Left kidney (tissue), 2 donors: ENCODE results near the gene EVPL. TPM values are rescaled to one million over a fixed set of nuclear protein-coding genes. Genes with fewer than 3 reads are reported as not detected.
"Not testable (repeated sequence)": the region's sequence is repeated elsewhere in the genome, so short reads cannot be mapped to it uniquely, and the experiment has no call there.

Experiments used
- DNase-seq: peaks from one replicate; pipeline ENCODE4 v3.0.0-alpha.2; 2013
- polyA plus RNA-seq: library from polyadenylated mRNA; unstranded; fragments of 120-200 nt; gene quantifications from one replicate; pipeline ENCODE4 v1.2.1, GENCODE V29; 2013; ENCODE audit not compliant: insufficient read length

Gene EVPL
- polyA plus RNA-seq, 1 donor: 19.8 TPM

DNA sequence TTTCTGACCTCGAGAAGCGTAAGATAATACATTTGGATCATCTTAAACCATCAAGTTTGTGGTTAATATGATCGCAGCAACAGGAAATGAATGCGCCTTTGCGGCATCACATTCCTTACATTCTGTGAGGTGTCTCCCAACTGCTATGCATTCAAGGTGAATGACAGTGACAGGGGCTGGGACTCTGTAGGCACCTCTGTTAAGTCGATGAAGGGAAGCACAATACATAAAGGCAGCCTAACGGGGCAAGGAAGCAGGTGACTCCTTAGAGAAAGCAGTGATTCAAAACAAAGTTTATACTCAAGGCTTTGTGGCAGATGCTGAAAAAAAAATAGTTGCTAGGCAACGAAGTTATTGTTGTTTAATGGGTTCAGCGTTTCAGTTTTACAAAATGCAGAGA lies 21.6 kb upstream of the EVPL start:
- no peak for DNase-seq

DNA sequence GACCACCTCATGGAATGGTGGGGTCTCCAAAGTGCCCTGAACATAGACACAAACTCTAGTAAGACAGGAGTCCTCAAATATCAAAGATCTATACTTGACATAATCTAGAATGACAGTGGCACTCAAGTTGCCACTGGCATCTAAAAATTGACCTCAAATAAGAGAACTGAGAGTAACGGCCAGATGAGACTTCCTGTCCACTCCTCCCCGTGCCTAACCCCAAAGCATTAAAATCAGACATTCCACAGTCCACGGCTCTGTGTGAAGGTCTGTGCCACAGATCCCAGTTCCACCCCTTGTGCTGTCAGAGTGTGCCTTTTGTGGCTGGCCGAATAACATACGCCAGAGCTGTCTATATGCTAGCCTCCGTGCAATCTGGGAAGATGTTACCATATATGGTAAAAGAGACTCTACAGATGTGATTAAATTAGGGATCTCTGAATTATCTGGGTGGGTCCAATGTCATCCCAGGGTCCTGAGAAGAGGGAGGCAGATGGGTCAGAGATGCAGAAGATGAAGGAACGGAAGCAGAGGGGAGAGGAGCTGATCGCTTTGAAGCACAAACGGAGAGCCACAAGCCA lies 21.0 kb upstream of the EVPL start:
- DNase-seq: no peak

DNA sequence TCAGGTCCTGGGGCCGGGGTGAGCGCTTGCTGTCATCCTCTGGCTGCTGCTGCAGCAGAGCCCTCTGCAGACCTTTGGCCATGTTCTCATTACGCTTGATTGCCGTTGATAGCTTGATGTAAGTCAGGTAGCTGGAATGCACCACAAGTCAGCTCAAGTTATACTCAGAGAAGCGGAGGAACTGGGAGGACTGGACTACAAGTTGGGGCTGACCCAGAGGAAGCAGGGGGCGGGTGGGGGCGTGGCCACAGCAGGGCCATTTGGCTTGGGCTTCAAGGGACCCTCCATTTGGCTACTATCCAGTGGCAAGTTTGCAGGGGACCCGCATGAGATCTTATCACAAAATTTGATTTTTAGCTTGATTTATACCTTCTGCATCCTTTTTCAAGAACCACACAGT lies 19.0 kb upstream of the EVPL start:
- DNase-seq: no peak

DNA sequence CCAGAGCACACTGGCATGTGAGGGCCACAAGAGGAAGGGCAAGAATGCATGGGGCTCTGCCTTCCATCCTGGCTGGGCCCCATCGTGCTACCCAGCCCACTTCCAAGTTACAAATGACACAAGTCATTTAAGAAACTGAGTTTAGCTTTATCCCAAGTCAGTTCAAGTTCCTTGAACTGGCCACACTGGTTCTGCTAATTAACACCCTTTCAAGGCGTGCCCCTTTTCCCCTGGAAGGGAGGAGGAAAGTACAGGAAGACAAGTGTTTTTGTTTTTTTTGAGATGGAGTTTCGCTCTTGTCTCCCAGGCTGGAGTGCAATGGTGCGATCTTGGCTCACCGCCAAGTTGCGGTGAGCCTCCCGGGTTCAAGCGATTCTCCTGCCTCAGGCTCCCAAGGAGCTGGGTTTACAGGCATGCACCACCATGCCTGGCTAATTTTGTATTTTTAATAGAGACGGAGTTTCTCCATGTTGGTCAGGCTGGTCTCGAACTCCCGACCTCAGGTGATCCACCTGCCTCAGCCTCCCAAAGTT lies 17.4 kb upstream of the EVPL start:
- DNase-seq: not testable (repeated sequence)

DNA sequence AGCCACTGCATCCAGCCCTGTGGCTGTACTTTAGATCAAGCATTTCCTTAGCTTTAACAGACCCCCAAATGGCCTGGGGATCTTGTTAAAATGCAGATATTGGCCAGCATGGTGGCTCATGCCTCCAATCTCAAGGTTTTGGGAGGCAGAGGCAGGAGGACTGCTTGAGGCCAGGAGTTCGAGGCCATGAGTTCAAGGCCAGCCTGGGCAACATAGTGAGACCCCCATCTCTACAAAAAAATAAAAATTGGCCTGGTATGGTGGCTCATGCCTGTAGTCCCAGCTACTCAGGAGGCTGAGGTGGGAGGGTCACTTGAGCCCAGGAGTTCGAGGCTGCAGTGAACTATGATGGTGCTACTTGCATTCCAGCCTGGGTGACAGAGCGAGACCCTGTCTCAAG lies 15.8 kb upstream of the EVPL start:
- DNase-seq: not testable (repeated sequence)

DNA sequence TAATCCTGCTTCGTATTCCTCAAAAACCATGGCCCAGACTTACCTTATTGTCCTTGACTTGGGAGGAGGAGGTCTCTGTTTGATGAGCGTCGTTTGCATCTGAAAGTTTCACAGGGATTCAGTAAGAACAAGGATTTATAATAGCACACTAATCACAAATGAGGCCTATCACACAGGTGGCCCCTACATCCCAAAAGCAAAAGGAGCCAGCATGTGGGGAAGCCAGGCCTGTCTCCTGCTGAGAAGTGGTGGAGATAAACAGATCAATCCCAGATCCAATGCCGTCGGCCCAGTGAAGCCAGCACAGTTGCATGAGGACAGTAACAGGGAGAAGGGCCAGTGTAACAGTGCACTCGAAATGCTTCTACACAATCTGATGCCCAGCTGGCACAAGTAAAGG lies 13.3 kb upstream of the EVPL start:
- no peak for DNase-seq

DNA sequence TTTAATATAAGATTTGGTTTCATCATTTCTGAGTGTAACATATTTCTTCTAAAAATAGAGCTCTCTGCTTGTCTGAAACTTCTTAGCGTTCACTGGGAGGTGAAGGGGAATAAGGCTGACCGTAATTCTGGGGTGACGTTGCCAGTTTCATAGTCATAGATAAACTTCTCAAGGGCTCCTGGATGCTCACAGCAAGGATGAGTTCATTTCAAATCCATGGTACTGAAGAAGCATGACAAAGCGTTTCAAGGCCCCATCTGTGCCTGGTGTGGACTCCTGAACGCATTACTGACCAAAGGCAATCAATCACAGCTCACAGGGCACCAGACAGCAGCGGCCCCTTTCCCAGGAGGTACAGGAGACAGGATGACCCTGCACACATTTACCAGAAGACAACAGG lies 12.0 kb upstream of the EVPL start:
- no peak for DNase-seq

DNA sequence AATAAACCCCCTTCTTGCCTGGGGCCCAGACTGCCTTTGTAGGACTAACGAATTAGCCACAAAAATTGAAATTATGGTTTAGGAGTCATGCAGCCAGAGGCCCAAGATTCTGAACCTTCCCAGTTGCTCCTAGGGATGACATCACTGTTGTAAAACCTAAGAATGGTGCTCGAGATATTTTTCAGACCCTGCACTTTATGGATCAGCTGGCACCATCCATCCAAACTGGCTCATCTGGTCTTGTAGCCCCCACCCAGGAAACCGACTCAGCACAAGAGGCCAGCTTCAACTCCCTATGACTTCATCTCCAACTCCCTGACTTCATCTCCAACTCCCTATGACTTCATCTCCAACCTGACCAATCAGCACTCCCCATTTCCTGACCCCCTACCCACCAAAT lies 10.9 kb upstream of the EVPL start:
- no peak for DNase-seq

DNA sequence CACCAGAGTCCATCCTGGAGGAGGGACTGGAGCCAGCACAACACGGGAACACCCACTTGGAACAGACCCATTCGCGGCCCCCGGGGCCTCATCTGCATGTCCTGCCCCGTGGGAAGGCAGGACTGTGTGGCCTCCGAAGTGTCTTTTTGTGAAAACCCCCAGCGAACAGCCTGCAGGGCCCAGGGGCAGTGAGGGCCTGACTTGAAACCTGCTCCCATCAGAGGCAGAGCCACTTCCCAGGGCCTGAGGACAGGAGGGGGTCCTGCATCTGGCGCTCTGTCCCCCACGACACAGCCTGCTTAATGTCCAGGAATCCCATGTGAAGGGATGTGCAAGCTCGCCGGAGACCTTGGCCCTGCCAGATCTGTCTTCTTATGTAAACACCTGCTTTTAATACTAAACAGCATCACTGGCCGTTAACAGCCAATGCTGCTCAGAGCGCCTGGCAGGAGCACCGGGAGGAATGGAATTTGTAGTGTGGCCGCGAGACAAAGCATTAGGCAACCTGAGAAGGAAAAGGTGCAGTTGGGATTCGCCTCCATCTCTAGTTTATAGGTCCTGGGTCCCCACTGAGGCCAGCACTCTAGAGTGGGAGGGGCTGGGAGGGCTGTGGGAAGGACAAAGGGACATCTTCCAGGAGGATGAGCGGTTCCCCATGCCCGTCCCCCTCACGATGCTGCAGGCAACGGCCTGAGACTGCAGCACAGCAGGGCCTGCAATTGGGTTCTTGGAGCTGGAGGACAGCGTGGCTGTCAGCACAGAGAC lies 9.6 kb upstream of the EVPL start:
- no peak for DNase-seq

DNA sequence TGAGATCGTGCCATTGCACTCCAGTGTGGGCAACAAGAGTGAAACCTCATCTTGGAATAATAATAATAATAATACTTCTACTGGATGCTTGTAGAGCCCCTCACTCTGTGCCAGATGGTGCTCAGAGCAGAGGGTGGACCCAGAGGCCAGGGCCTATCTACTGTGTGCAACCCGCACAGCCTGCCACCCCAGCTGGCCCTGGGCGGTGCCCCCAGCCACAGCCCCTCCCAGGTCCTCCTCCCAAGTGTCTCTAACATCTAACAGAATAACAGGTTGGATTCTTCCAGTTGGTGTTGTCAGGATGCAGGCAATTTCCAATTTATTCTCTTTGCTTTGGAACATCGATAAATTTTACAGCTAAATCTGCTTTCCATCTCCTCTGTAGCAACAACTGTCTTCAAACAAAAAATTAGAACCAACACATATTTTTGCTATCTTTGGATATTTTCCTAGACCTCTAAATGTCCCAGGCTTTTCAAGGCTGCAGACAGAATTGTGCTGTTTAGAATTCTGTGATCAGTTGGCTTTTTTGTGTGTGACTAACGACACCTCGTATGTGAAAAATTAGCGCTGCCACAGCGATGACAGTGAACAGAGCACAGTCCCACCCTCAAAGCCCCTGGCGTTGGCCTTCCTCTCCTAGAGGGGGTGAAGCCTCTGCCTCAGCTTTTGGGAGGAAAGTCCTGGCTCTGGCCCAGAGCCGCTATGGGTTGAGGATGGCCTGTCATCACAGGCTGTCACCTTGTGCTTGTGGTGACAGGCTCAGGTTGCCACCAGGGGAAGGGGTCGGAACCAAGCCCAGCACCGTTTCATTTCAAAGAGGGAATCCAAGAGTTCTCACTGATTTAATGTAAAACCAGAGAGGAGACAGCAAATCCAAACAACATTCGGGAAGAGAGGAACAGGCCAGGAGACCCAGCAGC lies 7.6 kb upstream of the EVPL start:
- DNase-seq: no peak

DNA sequence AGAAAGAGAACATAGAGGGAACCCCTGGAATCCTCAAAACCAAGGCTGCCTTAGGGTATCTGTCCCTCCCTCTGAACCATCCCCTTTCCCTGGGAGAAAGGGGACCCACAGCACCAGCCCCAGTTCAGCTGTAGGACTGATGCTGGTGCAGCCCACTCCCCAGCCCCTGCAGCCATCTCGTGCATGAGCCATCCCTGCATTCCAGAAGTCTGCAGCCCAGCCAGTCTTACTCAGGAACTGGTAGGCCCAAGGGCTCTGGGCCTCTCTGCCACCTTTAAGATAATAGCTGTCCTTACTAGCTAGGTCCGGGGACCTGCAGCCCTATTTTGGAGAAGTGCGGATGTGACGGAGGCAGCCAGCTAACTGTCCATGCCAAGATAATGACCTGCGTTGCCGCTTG lies 6.0 kb upstream of the EVPL start:
- no peak for DNase-seq

DNA sequence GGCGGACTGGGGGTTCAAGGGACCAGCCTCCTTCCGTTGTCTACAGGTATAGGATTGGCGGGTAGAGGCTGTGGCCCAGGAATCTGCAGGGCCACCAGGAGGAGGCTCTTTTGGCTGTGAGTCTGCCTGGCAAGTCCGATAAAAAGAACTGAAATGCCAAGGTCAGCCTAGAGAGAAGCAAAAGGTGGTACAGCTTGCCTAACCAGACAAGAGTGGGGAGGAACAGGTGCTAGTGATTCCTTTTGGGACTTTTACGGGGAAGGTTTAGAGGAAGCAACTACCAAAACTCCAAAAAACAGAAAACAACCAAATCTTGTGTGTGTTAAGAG lies 5.6 kb upstream of the EVPL start:
- no peak for DNase-seq

DNA sequence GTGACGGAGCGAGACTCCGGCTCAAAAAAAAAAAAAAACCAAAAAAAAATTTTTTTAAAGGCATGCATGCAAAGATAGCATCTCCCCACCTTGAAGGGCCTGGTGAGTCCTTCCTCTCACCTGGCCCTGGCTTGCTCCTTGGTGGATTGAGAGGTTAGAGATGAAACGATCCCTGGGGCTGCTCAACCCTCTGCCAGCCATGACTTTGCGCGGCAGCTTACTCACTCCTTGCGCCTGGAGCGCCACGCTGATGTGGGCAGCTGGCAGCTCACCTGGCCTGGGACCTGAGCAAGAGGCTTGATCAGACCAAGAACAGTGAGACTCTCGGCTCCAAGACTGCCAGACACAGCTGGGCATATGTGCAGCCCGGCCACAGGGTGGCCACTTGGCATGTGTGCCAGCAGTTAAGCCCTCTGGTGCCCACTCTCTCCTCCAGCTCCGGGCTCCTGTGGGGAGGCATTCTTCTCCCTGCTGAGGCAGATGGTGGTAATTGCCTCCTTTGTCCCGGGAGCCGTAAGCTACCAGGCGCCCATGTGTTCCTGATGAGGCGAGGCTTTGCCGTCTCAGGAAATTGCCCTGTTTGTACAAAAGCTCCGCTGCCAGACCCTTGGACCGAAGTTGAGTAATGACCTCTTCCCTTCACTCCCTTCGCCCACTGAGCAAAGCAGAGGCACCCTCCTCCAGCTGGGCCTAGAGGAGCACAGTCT lies 5.1 kb upstream of the EVPL start:
- no peak for DNase-seq

DNA sequence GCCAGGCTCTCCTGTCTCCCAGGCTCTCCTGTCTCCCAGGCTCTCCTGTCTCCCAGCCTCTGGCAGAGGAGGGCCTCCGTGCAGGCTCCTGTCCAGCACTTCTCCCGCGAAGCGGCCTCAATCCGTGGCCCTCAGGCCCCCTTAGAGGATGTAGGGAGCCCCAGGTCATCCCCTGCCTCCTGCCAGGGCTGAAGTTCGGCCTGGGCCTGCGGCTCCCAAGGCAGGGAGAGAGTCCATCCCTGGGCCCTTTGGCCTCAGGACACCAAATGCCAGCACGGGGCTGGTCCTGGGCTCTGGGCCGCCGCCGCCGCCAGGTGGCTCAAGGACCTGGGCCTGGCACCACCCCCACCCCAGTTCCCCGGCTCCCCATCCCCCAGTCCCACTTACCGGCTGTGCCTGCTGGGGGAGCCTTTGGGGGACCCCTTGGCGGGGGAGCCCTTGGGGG lies 370 bp downstream of the EVPL start:
- no peak for DNase-seq

DNA sequence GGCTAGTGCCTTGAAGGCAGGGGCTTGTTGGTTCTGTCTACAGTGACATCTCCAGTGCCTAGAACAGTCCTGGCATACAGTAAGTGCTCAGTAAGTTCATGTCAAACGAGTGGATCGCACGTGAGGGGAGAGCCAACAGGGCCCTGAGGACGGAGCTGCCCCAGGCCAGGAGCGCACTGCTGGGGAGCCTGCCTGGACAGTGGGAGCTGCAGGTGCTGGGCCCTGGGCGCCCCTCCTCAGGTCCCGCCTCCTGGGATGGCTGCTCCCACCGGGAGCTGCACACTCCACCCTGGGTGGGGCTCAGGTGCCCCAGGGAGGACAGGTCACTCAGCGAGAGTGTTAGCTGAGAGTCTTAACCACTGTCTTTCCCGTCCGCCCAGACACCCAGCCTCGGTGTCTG lies 1.8 kb downstream of the EVPL start:
- DNase-seq: no peak

DNA sequence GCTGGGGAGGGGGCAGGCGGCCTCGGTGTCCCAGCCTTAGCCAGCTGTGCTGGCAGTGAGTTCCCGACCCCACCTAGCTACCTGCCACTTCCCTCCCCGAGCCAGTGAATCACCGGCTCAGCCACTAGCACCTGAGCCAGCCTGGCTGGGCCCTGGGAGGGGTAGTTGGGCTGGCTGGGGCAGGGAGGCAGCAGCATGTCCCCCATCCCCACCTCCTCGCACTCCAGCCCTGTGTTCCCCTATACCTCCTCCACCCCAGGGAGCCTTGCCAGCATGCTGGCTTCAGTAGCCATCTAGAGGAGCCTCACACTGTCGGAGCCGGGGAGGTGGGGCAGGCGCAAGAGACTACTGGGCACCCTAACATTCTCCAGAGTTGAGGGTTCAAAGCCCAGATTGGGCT lies 2.8 kb downstream of the EVPL start:
- no peak for DNase-seq

DNA sequence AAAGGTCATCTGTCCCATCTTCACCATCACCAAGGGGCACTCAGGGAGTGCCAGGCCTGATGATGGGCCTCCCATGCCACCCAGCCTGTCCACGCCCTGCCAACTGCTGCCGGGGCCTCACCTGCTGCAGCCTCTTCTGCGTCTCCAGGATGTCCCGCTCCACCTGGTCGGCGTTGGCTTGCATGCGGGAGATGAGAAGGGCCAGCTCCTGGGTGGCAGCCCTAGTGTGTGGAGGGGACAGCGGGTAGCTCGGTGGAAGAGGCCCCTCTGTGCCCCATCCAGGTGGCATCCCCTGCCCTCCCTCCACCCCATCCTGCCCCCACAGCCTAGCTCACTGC lies 3.2 kb downstream of the EVPL start:
- DNase-seq: no peak

DNA sequence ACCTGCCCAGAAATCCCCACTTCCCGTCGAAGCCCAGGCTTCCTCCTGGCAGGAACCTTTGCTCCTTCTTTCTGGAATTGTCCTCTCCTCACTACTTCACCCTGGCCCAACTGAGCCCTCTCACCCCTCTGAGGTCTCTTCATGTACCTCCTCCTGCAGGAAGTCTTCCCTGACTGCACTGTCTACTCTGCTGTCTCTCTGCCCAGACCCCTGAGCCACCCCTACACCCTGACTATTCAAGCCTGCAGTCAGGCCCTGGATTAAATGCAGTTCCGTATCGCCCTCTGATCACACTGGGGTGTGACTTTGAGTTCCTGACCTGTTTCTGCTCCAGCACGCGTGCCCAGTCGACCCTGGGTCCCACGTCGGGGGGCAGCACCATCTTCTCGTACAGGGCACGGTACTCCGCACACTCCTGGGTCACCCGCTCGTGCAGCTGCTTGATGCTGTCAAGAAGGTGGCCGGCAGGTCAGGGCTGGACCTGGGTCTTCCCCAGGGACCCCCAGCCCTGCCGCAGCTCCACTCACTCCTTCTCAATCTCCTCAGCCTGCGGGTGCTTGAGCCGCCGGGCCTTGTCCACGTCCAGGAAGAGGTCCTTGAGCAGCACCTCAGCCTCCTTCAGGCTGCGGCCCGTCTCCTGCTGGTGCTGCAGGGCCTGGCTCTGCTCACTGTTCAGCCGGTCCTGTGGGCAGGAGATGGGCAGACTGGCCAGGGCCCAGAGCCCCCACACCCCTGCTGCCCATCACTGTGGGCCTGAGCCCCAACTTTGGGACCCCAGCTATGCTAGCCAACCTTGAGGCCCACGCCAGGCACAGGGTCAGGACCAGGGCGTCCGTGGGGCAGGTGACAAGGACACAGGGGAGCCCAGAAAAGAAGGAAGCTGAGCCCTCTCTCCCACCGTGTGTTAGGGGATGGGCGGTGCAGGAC lies 3.9 kb downstream of the EVPL start:
- DNase-seq: no peak

DNA sequence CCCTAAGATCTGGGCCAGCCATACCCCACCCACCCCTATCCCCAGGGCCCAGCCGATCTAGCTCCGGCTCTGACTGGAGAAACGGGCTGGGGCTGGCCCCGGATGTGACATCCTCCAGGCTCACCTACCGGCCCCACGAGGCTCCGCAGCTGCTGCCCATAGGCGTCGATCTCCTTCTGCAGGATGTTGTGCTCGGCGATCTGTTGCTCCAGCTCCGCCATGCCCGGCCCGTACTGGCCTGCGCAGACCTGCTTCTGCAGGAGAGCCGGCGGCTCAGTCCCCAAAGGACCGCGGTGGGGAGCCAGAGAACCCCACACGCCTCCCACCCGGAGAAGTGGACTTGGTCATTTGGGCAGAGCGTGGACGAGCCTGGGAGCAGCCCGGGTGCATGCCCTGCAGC lies 4.8 kb downstream of the EVPL start:
- no peak for DNase-seq

DNA sequence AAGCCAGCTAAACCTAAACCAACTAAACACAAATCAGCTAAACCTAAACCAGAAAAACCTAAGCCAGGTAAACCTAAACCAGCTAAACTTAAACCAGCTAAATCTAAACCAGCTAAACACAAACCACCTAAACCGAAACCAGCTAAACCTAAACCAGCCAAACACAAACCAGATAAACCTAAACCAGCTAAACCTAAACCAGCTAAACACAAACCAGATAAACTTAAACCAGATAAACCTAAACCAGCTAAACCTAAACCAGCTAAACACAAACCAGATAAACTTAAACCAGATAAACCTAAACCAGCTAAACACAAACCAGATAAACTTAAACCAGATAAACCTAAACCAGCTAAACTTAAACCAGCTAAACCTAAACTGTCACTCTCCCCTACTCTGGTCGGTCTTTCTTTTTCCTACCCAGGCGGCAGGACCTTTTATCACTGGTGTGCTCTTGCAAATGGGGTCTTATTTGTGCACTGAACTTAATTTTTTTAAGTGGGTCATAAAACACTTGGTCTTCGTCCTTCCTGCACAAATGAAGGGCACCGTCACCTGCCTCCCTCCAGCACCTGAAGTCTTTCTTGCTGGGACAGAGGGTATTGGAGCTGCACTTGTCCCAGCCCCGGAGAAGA lies 7.2 kb downstream of the EVPL start:
- DNase-seq: no peak

DNA sequence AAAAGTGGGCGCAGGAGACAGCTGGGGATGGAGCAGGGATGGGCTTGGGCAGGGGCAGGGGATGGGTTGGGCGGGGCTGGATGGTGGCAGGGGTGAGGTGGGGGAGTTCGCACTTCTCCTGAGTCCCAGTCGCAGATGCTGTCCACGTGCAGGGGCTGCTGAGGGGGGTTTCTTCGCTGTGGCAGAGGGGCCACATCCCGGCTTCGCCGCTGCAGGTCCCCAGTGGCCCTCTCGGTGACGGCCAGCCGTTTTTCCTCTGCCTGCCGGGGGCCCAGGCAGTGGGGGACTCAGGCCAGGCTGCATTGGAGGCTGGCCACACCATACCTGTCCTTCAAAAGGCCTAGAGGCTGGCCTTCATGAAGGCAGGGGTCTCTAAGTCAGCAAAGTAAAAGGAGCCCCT lies 8.3 kb downstream of the EVPL start:
- no peak for DNase-seq
